Prostate gland (tissue), 2 donors: ENCODE measurements around the gene TTC33.
"Not testable (repeated sequence)": the region's sequence is repeated elsewhere in the genome, so short reads cannot be mapped to it uniquely, and the experiment has no call there.

Experiments used
- POLR2A ChIP-seq: fragments of 450-650 bp; IDR thresholded peaks from one replicate; pipeline ENCODE4 v1.6.1; 2016; ENCODE audit warnings: antibody characterized with exemption, mild to moderate bottlenecking
- TF ChIP-seq, protein P1 (sequence below), 4 experiments: fragments of 200-600 bp in 2 of 4; fragments of 450-650 bp in 2 of 4; sonication (generic) in 2 of 4; IDR thresholded peaks; 1 replicate in 3 of 4; 2 replicates in 1 of 4; pipeline ENCODE4 v1.5.1; 2016 to 2019; ENCODE audit warnings: antibody characterized with exemption in 4 of 4, mild to moderate bottlenecking in 2 of 4, moderate library complexity in 2 of 4

DNA sequence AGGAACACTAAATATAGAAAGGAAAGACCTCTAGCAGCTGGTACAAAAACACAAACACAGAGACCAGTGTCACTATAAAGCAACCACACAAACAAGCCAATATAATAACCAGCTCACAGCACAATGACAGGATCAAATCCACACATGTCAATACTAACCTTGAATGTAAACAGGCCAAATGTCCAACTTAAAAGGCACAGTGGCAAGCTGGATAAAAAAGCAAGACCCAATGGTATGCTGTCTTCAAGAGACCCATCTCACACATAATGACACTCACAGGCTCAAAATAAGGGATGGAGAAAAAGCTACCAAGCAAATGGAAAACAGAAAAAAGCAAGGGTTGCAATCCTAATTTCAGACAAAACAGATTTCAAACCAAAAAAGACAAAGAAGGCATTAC lies 53.7 kb downstream of the TTC33 start:
- TF ChIP-seq, protein P1, sequence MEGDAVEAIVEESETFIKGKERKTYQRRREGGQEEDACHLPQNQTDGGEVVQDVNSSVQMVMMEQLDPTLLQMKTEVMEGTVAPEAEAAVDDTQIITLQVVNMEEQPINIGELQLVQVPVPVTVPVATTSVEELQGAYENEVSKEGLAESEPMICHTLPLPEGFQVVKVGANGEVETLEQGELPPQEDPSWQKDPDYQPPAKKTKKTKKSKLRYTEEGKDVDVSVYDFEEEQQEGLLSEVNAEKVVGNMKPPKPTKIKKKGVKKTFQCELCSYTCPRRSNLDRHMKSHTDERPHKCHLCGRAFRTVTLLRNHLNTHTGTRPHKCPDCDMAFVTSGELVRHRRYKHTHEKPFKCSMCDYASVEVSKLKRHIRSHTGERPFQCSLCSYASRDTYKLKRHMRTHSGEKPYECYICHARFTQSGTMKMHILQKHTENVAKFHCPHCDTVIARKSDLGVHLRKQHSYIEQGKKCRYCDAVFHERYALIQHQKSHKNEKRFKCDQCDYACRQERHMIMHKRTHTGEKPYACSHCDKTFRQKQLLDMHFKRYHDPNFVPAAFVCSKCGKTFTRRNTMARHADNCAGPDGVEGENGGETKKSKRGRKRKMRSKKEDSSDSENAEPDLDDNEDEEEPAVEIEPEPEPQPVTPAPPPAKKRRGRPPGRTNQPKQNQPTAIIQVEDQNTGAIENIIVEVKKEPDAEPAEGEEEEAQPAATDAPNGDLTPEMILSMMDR (IDR thresholded peaks at IDR 0.05) = not testable (repeated sequence)
- not testable (repeated sequence) for TF ChIP-seq POLR2A
